Panc1 (cell line): Measurements from ENCODE around the gene GRIN2A.
"Not testable (repeated sequence)": the region's sequence is repeated elsewhere in the genome, so short reads cannot be mapped to it uniquely, and the experiment has no call there.

Source experiments
- CTCF ChIP-seq: fragments of 450-650 bp; IDR thresholded peaks from 2 replicates; pipeline ENCODE4 v1.5.1; 2017; ENCODE audit warnings: mild to moderate bottlenecking
- SIN3A ChIP-seq: IDR thresholded peaks from 2 replicates; pipeline ENCODE4 v1.6.1; 2012; ENCODE audit warnings: low read depth, mild to moderate bottlenecking, low read length, moderate library complexity, borderline replicate concordance; ENCODE audit not compliant: insufficient read depth
- TCF7L2 ChIP-seq: IDR thresholded peaks from 2 replicates; pipeline ENCODE4 v1.6.1; 2011; ENCODE audit warnings: mild to moderate bottlenecking, low read depth, low read length, inconsistent platforms

- TF ChIP-seq CTCF, TCF7L2, SIN3A: not testable (repeated sequence)
These were observed 306.2 kb downstream of the GRIN2A start for GRCh38 chr16:9875981-9876380.
